GM12878 (cell line): ENCODE data around the gene NT5DC4.

Source experiments
- ASH2L ChIP-seq: fragments of 300-600, 200-600 bp; sonication (generic); IDR thresholded peaks from 2 replicates; pipeline ENCODE4 v1.6.1; 2017; ENCODE audit warnings: low read depth, mild to moderate bottlenecking, borderline replicate concordance
- BMI1 ChIP-seq: fragments of 450-650 bp; IDR thresholded peaks from 2 replicates; pipeline ENCODE4 v1.6.1; 2016; ENCODE audit warnings: mild to moderate bottlenecking, moderate library complexity, borderline replicate concordance
- CREM ChIP-seq: IDR thresholded peaks from 2 replicates; pipeline ENCODE4 v1.6.1; 2014; ENCODE audit warnings: antibody characterized with exemption, low read depth
- DPF2 ChIP-seq: fragments of 450-650 bp; IDR thresholded peaks from 2 replicates; pipeline ENCODE4 v1.6.1; 2017; ENCODE audit warnings: mild to moderate bottlenecking
- FOXM1 ChIP-seq: IDR thresholded peaks from 2 replicates; pipeline ENCODE4 v1.6.1; 2012; ENCODE audit warnings: low read depth, mild to moderate bottlenecking, inconsistent platforms, low read length, moderate library complexity
- HDAC2 ChIP-seq: fragments of 200-600 bp; sonication (generic); IDR thresholded peaks from 2 replicates; pipeline ENCODE4 v1.6.1; 2017
- POLR2A ChIP-seq: IDR thresholded peaks from 2 replicates; pipeline ENCODE4 v1.6.1; 2011; ENCODE audit warnings: low read depth, mild to moderate bottlenecking, low read length
- SREBF2 ChIP-seq: IDR thresholded peaks from 2 replicates; pipeline ENCODE4 v1.6.1; 2012; ENCODE audit warnings: mild to moderate bottlenecking, low read length
- TAF1 ChIP-seq: IDR thresholded peaks from 2 replicates; pipeline ENCODE4 v1.6.1; 2011; ENCODE audit warnings: mild to moderate bottlenecking, low read depth, low read length, borderline replicate concordance
- TF ChIP-seq, protein P1 (sequence below), 3 experiments: IDR thresholded peaks in 2 of 3; conservative IDR thresholded peaks in 1 of 3; 2 replicates each; pipeline ENCODE4 v1.5.1; 2011; ENCODE audit warnings: low read depth in 3 of 3, low read length in 3 of 3, mild to moderate bottlenecking in 3 of 3, control low read depth in 2 of 3, moderate library complexity in 2 of 3, inconsistent platforms in 1 of 3, mixed read lengths in 1 of 3; ENCODE audit not compliant: control insufficient read depth in 2 of 3, insufficient read depth in 1 of 3; ENCODE audit errors: extremely low read depth in 1 of 3
- TF ChIP-seq, protein P2 (sequence below): IDR thresholded peaks from 2 replicates; pipeline ENCODE4 v1.6.1; 2012; ENCODE audit warnings: low read length, inconsistent platforms

DNA sequence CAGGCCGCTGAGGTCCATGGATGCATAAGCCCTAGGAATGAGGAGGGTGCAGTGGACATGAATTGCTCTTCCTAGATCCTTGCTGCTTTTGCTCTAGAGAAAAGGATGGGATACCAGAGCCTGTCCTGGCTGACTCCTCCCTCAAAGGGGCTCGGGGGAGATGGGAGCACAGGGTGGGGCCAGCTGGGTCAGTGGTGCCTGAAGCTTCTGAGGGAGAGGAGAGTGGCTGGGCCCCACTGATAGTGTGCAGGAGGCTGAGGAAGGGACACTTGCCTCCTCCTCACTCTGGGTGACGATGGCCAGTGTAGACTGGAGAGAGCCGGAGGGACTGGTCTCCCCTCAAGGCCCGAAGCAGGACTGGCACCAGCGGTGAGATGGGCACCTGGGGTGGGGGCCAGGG is at the start of gene NT5DC4:
- TF ChIP-seq SREBF2: no peak
- TF ChIP-seq POLR2A: no peak
- TF ChIP-seq ASH2L: no peak
- no peak for TF ChIP-seq DPF2
- no peak for TF ChIP-seq TAF1
- no peak for TF ChIP-seq CREM
- TF ChIP-seq, protein P1, sequence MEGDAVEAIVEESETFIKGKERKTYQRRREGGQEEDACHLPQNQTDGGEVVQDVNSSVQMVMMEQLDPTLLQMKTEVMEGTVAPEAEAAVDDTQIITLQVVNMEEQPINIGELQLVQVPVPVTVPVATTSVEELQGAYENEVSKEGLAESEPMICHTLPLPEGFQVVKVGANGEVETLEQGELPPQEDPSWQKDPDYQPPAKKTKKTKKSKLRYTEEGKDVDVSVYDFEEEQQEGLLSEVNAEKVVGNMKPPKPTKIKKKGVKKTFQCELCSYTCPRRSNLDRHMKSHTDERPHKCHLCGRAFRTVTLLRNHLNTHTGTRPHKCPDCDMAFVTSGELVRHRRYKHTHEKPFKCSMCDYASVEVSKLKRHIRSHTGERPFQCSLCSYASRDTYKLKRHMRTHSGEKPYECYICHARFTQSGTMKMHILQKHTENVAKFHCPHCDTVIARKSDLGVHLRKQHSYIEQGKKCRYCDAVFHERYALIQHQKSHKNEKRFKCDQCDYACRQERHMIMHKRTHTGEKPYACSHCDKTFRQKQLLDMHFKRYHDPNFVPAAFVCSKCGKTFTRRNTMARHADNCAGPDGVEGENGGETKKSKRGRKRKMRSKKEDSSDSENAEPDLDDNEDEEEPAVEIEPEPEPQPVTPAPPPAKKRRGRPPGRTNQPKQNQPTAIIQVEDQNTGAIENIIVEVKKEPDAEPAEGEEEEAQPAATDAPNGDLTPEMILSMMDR (IDR thresholded peaks at IDR 0.05 in 2 of 3, conservative IDR thresholded peaks at IDR 0.05 in 1 of 3; ENCODE audit: control insufficient read depth in 2 of 3, extremely low read depth in 1 of 3, insufficient read depth in 1 of 3, low read depth in 3 of 3, low read length in 3 of 3): no peak
- TF ChIP-seq HDAC2: no peak
- TF ChIP-seq, protein P2, sequence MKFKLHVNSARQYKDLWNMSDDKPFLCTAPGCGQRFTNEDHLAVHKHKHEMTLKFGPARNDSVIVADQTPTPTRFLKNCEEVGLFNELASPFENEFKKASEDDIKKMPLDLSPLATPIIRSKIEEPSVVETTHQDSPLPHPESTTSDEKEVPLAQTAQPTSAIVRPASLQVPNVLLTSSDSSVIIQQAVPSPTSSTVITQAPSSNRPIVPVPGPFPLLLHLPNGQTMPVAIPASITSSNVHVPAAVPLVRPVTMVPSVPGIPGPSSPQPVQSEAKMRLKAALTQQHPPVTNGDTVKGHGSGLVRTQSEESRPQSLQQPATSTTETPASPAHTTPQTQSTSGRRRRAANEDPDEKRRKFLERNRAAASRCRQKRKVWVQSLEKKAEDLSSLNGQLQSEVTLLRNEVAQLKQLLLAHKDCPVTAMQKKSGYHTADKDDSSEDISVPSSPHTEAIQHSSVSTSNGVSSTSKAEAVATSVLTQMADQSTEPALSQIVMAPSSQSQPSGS: no peak
- no peak for TF ChIP-seq FOXM1
- TF ChIP-seq BMI1: no peak
